GM21447 (cell line): ENCODE data around the gene AJAP1.
"Not testable (repeated sequence)": the region's sequence is repeated elsewhere in the genome, so short reads cannot be mapped to it uniquely, and the experiment has no call there.

ENCODE experiments used
- ATAC-seq: cut with Tn5 transposase; IDR thresholded peaks from one replicate; pipeline ENCODE4 v1.9.1; 2021; ENCODE audit not compliant: unreplicated experiment

Gene AJAP1

DNA sequence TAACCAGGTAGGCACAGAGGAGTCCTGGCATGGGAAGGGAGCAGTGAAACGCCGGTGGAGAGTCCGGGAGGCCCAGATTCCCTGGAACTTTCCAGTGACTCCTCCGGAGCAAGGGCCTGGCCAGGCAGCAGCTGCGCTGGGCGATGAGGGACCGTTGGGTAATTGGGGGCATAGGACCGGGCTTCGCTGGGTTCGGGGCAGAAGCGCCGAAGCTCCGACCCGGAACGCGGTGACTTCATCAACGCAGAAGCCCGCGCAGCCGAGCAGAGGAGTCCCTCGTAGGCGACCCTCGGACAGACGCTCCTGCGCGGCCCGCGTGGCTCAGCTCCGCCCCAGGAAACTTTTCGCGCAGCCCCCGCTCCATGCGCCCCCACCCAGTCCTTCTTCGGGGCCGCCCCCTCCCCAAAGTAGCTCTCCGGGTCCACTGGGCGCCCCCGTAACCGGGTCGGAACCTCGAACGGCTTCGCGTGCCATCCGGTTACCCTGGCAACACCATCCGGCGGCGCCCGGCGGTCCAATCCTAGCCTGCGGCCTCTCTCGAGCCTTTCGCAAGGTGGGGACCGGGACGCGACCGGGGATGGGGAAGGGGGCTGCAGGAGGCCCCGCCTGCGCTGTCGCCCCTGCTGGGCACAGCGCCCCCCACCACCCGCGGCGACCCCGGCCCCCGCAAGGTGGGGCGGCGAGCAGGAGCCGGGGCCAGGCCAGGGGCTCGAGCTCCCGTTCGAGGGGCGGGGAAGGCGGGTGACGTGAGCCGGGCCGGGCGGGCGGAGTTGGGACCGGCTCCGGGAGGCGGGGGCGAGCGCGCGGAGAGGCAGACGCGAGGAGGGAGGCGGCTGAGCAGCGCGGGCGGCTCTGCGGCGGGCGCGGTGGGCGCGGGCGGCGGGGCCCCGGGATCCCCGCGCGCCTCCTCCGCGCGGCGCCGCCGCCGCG is at the start of gene AJAP1:
AJAP1 (plus strand) TSS at position 814 of the 930 bp plus-strand sequence. CDS start 817 bp downstream, outside the sequence.
- no peak for ATAC-seq

GRCh38 chr1:4605158-4605557 is 49.3 kb upstream of the AJAP1 start:
- ATAC-seq: no peak

DNA sequence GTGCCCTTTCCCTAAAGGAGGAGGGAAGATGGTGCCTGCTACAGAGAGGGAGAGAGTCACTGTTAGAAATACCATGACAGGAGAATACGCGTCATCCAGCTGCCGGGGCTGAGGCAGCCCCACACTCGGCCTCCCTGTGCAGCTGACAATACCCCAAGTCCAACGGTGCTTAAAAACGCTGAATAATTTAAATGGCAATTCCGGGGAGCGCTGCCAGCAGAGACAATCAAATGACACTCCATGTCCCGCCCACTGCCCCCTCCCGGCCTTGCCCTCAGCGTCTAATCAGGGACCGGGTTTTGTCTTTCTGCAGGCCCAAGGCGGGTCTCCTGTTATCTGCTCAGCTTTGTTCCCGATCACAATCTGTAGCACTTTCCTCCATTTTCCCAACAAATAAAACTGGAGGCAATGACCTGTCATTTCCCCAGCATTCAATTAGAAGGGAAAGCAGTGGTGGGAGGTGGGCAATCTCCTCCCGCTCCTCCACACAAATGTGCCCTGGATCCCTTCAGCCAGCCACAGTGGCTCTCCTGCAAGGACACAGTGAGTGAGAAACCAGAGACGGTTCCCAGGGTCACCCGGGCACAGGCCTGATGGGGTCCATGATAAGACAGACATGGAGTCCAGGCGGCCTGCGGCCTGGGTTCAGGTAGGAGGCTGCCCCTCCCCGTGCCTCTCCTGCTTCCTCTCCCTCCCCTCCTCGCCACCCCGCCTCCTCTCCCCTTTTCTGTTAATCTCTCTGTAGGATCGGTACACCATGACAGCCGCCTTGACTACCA is 42.7 kb upstream of the AJAP1 start:
- no peak for ATAC-seq

DNA sequence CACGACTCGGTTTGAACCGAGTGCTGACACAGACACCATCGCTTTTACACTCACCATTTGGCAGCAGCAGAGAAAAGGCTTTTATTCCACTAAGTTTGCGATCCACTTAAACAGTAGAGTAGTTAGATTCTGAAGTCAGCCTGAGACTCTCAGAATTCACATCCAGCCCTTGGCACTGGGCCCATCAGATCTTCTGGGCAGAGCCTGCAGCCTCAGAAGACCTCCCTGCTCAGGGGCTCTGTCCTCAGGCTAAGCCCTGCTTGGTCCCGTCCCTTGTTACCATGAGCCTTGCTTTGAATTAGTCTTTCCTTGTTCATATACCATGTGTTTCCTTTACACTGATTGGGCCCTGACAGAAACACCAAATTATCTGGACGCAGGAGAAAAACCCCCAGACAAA is 41.4 kb upstream of the AJAP1 start:
- no peak for ATAC-seq

DNA sequence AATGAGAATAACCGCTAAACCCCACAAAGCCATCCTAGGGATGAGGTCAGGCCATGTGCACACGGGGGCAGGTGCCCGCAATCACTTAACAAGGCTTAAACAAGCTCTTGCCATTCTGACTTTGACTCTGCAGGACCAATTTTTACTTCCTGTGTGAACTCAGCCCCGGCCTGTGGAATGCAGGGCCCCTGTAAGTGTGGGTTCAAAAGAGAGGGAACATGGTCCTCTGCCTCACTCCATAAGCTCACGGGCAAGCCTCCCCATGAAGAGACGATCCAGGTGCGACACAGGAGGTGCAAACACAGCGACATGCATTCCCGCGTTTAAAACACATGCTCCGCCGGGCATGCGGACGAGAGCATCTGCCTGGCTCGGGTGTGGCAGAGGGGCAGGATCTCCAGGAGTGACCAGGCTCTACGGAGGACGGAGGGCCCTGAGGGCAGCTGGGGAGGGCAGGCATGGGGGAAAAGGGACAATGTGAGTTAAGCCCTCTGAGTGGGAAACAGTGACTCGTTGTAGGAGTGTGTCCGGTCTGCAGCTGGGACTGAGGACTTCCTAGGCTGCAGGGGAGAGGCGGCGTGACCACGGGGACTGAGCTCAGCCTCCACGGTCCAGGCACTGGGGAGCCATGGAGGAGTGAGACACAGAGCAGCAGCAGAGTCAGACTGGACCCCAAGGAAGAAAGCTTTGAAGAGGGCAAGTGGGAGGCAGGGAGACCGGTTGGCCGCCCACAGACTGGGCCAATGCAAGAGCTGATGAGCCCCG is 40.6 kb upstream of the AJAP1 start:
- ATAC-seq: no peak

DNA sequence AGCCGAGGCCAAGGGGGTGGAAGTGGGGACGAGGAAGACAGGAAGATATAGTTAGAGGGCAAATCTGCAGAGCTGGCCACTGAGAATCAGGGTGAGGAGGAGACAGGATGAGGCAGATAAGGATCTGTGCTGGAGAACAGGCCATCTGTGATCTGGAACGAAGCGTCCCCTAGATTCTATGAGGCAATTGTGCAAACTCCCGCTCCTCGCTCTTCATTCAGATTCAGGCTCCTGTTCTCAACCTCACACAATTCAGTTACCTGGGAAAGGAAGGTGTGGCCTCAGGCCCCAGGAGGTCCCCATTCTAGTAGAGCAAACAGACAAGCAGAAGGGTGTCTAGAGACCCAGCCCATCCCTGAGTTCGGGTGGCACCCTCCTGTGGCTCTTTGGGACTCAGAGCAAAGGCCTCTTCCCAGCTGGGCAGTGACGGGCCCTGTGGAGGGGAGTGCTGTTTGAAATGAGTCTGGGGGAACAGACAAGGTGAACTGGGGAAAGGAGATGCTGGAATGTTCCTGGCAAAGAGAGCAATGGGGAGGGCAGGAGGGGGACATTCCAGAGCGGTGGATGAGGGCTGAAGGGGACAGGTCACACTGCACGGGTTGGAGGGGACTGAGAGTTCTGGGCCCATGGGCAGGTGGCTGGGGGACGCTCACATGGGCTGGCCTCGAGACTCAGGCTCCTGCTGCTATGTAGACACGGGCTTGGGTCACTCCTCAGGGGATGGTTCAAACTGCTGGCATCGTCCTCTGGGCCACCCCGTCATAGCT is 39.9 kb upstream of the AJAP1 start:
- ATAC-seq: no peak

- ATAC-seq: no peak
These were observed 39.3 kb upstream of the AJAP1 start for GRCh38 chr1:4615138-4615470.

GRCh38 chr1:4615501-4615900 is 38.9 kb upstream of the AJAP1 start:
- ATAC-seq: no peak

- ATAC-seq: no peak
These were observed 37.5 kb upstream of the AJAP1 start for GRCh38 chr1:4616831-4617465.

GRCh38 chr1:4617506-4617905 is 36.9 kb upstream of the AJAP1 start:
- no peak for ATAC-seq

DNA sequence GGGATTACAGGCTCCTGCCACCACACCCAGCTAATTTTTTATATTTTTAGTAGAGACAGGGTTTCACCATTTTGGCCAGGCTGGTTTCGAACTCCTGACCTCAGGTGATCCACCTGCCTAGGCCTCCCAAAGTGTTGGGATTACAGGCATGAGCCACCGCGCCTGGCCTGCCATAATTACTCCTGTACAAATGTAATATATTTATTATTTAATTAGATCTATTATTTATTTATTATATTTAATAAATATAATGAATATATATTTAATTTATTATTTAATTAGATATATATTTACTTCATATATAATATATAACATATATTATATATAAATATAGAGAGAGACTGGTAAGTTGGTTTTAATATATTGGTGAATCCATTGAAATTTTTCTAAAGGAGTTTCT is 35.6 kb upstream of the AJAP1 start:
- ATAC-seq: not testable (repeated sequence)

GRCh38 chr1:4621646-4622045 is 32.8 kb upstream of the AJAP1 start:
- ATAC-seq: no peak

GRCh38 chr1:4622821-4623220 is 31.6 kb upstream of the AJAP1 start:
- no peak for ATAC-seq

DNA sequence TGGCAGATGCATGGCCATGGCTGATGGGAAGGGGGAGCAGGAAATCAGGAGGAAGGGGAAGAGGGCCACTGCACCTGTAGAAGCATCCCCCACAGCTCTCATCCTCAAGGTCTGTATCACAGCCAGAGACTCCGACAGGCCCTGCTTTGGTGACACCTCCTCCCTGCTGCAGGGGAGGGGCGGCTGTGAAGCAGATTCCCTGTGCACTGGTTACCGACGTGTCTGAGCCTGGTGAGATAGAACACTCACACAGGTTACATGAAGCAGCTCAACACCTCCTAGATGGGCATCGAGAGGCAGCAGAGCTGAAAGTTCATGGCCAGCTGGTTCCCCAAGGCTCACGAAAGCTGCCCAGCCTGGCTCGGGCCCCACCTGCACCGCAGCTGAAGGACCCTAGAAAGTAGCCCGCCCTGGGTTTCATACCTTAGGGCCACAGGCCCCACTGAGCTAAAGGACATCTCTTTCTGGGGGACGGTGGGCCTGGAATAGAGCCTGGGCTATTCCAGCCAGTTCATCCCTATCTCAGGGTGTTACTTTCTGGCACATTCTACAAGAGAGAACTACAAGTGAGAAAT is 30.2 kb upstream of the AJAP1 start:
- ATAC-seq: no peak

- ATAC-seq: no peak
These were observed 29.6 kb upstream of the AJAP1 start for GRCh38 chr1:4624801-4625200.

- no peak for ATAC-seq
These were observed 28.3 kb upstream of the AJAP1 start for GRCh38 chr1:4626061-4626460.

DNA sequence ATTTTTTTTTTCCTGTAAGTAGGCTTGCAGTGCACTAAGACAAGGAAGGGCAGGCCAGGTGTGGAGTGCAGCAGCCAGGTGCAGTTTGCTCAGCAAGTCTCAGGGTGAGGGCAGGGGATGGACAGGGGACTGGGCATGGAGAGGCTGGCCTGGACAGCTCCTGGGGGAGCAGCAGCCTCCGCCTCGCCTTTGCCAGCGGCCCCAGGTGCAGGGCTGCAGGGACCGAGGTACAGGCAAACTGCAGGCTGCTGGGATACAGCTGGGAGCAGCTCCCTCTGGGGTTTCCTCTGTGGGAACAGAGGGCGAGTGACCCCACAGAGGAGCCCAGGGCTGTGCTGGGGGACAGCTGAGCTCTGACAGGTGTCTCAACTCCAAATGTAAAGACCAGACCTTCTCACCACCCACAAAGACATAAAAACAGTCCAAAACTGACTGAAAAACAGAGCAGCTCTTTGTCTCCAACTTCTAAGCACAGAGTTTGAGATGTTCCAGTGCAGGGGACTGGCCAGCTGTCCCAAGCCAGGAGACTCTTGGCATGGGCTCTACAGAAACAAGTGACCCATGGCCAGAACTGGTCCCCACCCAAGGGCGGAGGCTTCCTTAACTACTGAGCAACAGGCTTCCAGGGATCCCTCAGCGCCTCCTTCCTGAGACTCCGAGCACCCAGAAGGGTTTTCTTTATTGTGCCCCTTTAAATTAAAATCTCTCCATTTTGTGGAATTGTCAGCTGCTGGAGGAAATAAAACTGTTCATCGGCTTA is 27.7 kb upstream of the AJAP1 start:
- no peak for ATAC-seq

DNA sequence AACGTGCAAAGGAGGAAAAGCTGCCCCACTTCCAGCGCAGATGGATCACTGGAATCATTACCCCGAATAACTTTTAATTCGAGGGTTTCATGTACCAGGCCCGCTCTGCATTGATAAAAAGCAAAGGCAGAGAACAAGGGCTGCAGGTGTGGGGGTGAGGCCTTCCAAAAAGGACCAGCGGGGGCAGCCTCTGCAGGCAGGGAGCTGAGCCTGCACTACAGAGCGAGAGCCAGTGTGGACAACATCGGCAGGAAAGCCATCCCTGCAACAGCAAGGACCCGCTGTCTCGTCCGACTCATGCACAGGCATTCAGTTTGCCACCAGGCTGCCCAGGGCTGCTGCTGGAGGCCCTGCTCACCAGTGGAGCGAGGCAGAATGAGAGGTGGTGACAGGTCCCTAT is 27.1 kb upstream of the AJAP1 start:
- no peak for ATAC-seq

- no peak for ATAC-seq
These were observed 25.4 kb upstream of the AJAP1 start for GRCh38 chr1:4628992-4629391.
